Trophoblast cell (in vitro differentiated cells and primary cell): ENCODE data around the gene ZNF24.
A peak's percentile ranks its signal among the peaks of the same experiment; 100 is the strongest.

Experiments
- DNase-seq, 2 donors: peaks; one replicate each; pipeline ENCODE4 v3.0.0-alpha.2; 2016
- H2AFZ ChIP-seq: 2 replicates; pipeline ENCODE4 v1.6.1; 2013; ENCODE audit warnings: low read length, moderate library complexity, mild to moderate bottlenecking; ENCODE audit not compliant: insufficient read depth, poor library complexity
- H2AK5ac ChIP-seq: 2 replicates; pipeline ENCODE4 v1.6.1; 2013; ENCODE audit warnings: mild to moderate bottlenecking, low read length
- H2BK120ac ChIP-seq: 2 replicates; pipeline ENCODE4 v1.6.1; 2013; ENCODE audit warnings: low read length, mild to moderate bottlenecking, moderate library complexity; ENCODE audit not compliant: insufficient read depth, poor library complexity
- H2BK12ac ChIP-seq: 2 replicates; pipeline ENCODE4 v1.6.1; 2013; ENCODE audit warnings: mild to moderate bottlenecking, low read length, moderate library complexity
- H2BK5ac ChIP-seq: 2 replicates; pipeline ENCODE4 v1.6.1; 2013; ENCODE audit warnings: low read length, low read depth, moderate library complexity, mild to moderate bottlenecking; ENCODE audit not compliant: poor library complexity
- H3K14ac ChIP-seq: 2 replicates; pipeline ENCODE4 v1.6.1; 2013; ENCODE audit warnings: mild to moderate bottlenecking, low read length
- H3K18ac ChIP-seq: 2 replicates; pipeline ENCODE4 v1.6.1; 2013; ENCODE audit warnings: mild to moderate bottlenecking, low read length
- H3K23ac ChIP-seq: 2 replicates; pipeline ENCODE4 v1.6.1; 2013; ENCODE audit warnings: low read length
- H3K27ac ChIP-seq: 2 replicates; pipeline ENCODE4 v1.5.1; 2013; ENCODE audit warnings: low read depth, mild to moderate bottlenecking, inconsistent platforms, low read length, moderate library complexity
- H3K27me3 ChIP-seq: 2 replicates; pipeline ENCODE4 v1.6.1; 2013; ENCODE audit warnings: inconsistent platforms, mild to moderate bottlenecking, low read length, moderate library complexity; ENCODE audit not compliant: insufficient read depth
- H3K36me3 ChIP-seq, 2 experiments: 1 replicate in 1 of 2; 2 replicates in 1 of 2; pipeline ENCODE4 v1.6.1; 2013; ENCODE audit warnings: low read length in 2 of 2, mild to moderate bottlenecking in 2 of 2, moderate library complexity in 1 of 2; ENCODE audit not compliant: insufficient read depth in 2 of 2, control insufficient read depth in 1 of 2
- H3K4ac ChIP-seq: 2 replicates; pipeline ENCODE4 v1.6.1; 2013; ENCODE audit warnings: low read depth, mild to moderate bottlenecking, low read length, moderate library complexity
- H3K4me1 ChIP-seq, 2 experiments: 1 replicate in 1 of 2; 2 replicates in 1 of 2; pipeline ENCODE4 v1.6.1; 2013; ENCODE audit warnings: low read length in 2 of 2, mild to moderate bottlenecking in 2 of 2, moderate library complexity in 1 of 2; ENCODE audit not compliant: insufficient read depth in 2 of 2, control insufficient read depth in 1 of 2
- H3K4me2 ChIP-seq: 2 replicates; pipeline ENCODE4 v1.6.1; 2013; ENCODE audit warnings: inconsistent platforms, mild to moderate bottlenecking, low read length, moderate library complexity
- H3K4me3 ChIP-seq: 2 replicates; pipeline ENCODE4 v1.5.1; 2013; ENCODE audit warnings: mild to moderate bottlenecking, low read depth, low read length, inconsistent platforms
- H3K79me1 ChIP-seq: one replicate; pipeline ENCODE4 v1.6.1; 2013; ENCODE audit warnings: low read length
- H3K79me2 ChIP-seq: 2 replicates; pipeline ENCODE4 v1.6.1; 2013; ENCODE audit warnings: low read length, mild to moderate bottlenecking; ENCODE audit not compliant: control insufficient read depth, insufficient read depth, poor library complexity
- H3K9ac ChIP-seq: 2 replicates; pipeline ENCODE4 v1.6.1; 2013; ENCODE audit warnings: mild to moderate bottlenecking, low read length
- H3K9me3 ChIP-seq: 2 replicates; pipeline ENCODE4 v1.6.1; 2013; ENCODE audit warnings: low read depth, mild to moderate bottlenecking, control low read depth, inconsistent platforms, low read length; ENCODE audit not compliant: insufficient read depth
- H4K12ac ChIP-seq: 2 replicates; pipeline ENCODE4 v1.6.1; 2013; ENCODE audit warnings: low read depth, mild to moderate bottlenecking, low read length, moderate library complexity
- H4K8ac ChIP-seq: 2 replicates; pipeline ENCODE4 v1.6.1; 2013; ENCODE audit warnings: low read depth, mild to moderate bottlenecking, low read length, moderate library complexity
- H4K91ac ChIP-seq: one replicate; pipeline ENCODE4 v1.6.1; 2013; ENCODE audit warnings: low read depth, mild to moderate bottlenecking, low read length, moderate library complexity
- WGBS: extraction: QIAGEN DNeasy Blood & Tissue Kit; methylation state at CpG from one replicate; pipeline ENCODE4 v1.1.7; 2013; ENCODE audit warnings: missing lambda C conversion rate; ENCODE audit not compliant: insufficient read length, insufficient coverage; ENCODE audit errors: extremely low coverage; 5-methylcytosine and 5-hydroxymethylcytosine counted together

Gene ZNF24

GRCh38 chr18:35368595-35368994, 24.4 kb upstream of the ZNF24 start:
- Histone ChIP-seq H3K4ac (no peak overlapping the region), H3K79me1 (no peaks in the 10 kb centered on the region), H4K12ac (no peak overlapping the region), H3K27me3 (no peaks in the 10 kb centered on the region), H3K4me1 (no peaks in the 10 kb centered on the region), H2AK5ac (no peak overlapping the region), H2BK120ac (no peak overlapping the region), H3K14ac (no peak overlapping the region), H2BK5ac (no peak overlapping the region), H2AFZ (no peak overlapping the region), H3K23ac (no peak overlapping the region), H3K4me3 (no peak overlapping the region), H4K8ac (no peak overlapping the region), H3K18ac (no peak overlapping the region), H3K4me2 (no peak overlapping the region), H2BK12ac (no peak overlapping the region), H3K36me3 (no peaks in the 10 kb centered on the region), H3K9me3 (no peaks in the 10 kb centered on the region), H3K27ac (no peak overlapping the region), H3K9ac (no peak overlapping the region), H4K91ac (no peak overlapping the region), H3K79me2 (no peaks in the 10 kb centered on the region)
- no CpG with 5 or more reads among the region's 6 CpGs for WGBS
- peak in 1 of 2 donors; percentile 45 for DNase-seq

DNA sequence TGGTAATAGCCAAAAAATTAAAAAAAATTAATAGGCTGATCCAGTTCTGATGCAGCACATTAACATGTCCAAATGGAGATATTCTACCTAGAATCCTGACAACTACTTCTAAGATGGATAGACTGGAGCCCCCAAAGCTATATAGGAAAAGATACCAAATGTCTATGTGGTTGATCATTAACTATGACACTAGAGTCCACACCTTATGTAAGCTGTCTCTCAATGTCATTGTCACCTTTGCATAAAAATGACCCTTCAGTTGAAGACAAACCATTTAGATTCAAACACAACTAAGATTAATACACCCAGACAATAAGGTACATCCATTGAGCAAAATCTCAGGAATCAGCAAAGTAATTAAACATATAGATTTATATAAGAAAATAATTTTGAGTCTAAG, 18.3 kb upstream of the ZNF24 start:
- no peaks in the 10 kb centered on the region for H3K27me3 ChIP-seq
- no peak overlapping the region for H4K8ac ChIP-seq
- no peaks in the 10 kb centered on the region for H3K79me1 ChIP-seq
- no peak overlapping the region for H3K14ac ChIP-seq
- no peak overlapping the region for H2AFZ ChIP-seq
- H3K79me2 ChIP-seq, result no peaks in the 10 kb centered on the region
- no peak overlapping the region for H3K9ac ChIP-seq
- H2BK5ac ChIP-seq, result no peak overlapping the region
- no peak overlapping the region for H2BK120ac ChIP-seq
- no peak for DNase-seq
- H4K91ac ChIP-seq, result no peak overlapping the region
- no peaks in the 10 kb centered on the region for H3K36me3 ChIP-seq
- H3K4me3 ChIP-seq, result no peak overlapping the region
- H3K4me1 ChIP-seq, result no peaks in the 10 kb centered on the region
- no peak overlapping the region for H3K27ac ChIP-seq
- no peak overlapping the region for H2BK12ac ChIP-seq
- no peak overlapping the region for H3K23ac ChIP-seq
- no peak overlapping the region for H3K4me2 ChIP-seq
- no peak overlapping the region for H2AK5ac ChIP-seq
- no peaks in the 10 kb centered on the region for H3K9me3 ChIP-seq
- H4K12ac ChIP-seq, result no peak overlapping the region
- no peak overlapping the region for H3K18ac ChIP-seq
- H3K4ac ChIP-seq, result no peak overlapping the region

DNA sequence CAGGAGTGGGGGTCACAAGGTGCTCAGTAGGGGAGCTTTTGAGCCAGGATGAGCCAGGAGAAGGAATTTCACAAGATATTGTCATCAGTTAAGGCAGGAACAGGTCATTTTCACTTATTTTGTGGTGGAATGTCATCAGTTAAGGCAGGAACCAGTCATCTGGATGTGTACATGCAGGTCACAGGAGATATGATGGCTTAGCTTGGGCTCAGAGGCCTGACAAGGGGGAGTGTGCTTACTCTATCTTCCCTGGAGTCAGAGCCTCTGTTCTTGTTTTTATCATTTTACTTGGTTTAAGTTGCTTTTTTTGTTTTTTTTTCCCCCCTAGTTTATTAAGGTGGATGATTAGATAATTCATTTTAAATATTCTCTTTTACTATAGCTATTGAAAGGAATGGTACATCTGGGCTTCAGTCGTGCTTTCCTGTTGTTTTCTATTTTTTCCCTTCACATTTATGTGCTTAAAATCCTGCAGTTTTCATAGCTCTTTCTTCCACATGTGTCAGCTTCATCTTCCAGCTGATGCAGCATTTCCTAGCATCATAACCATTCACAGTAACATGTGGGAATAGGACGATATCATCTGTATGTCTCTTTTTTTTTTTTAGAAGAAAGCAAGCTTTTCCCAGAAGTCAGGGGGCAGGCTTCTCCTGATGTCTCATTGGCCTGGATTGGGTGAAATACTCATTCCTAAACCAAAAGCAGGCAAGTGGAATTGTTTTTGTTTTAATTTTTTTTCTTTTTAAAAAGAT, 17.5 kb upstream of the ZNF24 start:
- no peak overlapping the region for H3K4me2 ChIP-seq
- H3K4me1 ChIP-seq, result no peaks in the 10 kb centered on the region
- H3K23ac ChIP-seq, result no peak overlapping the region
- no peak overlapping the region for H2BK120ac ChIP-seq
- no peak overlapping the region for H3K18ac ChIP-seq
- H4K12ac ChIP-seq, result no peak overlapping the region
- H3K9me3 ChIP-seq, result no peaks in the 10 kb centered on the region
- H3K4ac ChIP-seq, result no peak overlapping the region
- H2BK5ac ChIP-seq, result no peak overlapping the region
- WGBS, result no CpG with 5 or more reads among the region's 2 CpGs
- no peaks in the 10 kb centered on the region for H3K79me2 ChIP-seq
- DNase-seq, result peak in 1 of 2 donors; percentile 27
- no peak overlapping the region for H2AFZ ChIP-seq
- no peak overlapping the region for H3K4me3 ChIP-seq
- H3K36me3 ChIP-seq, result no peaks in the 10 kb centered on the region
- no peak overlapping the region for H3K27ac ChIP-seq
- no peak overlapping the region for H3K14ac ChIP-seq
- no peak overlapping the region for H3K9ac ChIP-seq
- H2AK5ac ChIP-seq, result no peak overlapping the region
- H4K91ac ChIP-seq, result no peak overlapping the region
- H2BK12ac ChIP-seq, result no peak overlapping the region
- no peaks in the 10 kb centered on the region for H3K27me3 ChIP-seq
- no peak overlapping the region for H4K8ac ChIP-seq
- no peaks in the 10 kb centered on the region for H3K79me1 ChIP-seq

DNA sequence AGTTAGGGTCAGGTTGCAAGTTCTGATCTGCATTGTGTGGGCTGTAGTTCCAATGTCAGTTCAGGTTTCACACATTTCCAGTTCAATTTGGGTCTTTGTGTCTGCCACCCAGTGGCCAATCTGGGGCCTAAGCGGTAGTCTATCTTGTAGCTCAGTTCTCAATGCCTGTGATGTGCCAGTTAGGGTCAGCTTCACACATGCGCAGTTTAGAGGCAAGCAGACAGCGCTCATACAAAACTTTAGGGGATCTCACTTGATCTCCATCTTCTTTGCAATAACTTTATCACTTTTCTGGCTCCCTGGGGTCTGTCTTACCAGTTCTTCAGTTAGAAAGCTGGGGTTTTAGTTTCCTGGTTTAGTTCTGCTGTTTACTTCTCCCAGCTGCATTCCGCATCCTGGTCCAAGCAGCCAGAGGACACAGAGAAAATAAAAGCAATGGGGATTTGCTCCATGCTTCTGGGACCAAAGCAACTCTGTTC, 11.0 kb upstream of the ZNF24 start:
- no peak overlapping the region for H2BK5ac ChIP-seq
- no CpG with 5 or more reads among the region's 4 CpGs for WGBS
- H3K79me1 ChIP-seq, result no peaks in the 10 kb centered on the region
- no peaks in the 10 kb centered on the region for H3K79me2 ChIP-seq
- H3K27me3 ChIP-seq, result no peaks in the 10 kb centered on the region
- no peak overlapping the region for H3K4me3 ChIP-seq
- no peak overlapping the region for H4K91ac ChIP-seq
- H3K14ac ChIP-seq, result no peak overlapping the region
- H4K12ac ChIP-seq, result no peak overlapping the region
- H2AFZ ChIP-seq, result peak overlapping the region; percentile 63
- H2AK5ac ChIP-seq, result no peak overlapping the region
- no peaks in the 10 kb centered on the region for H3K36me3 ChIP-seq
- peak overlapping the region; percentile 50 for H3K4me2 ChIP-seq
- H3K18ac ChIP-seq, result no peak overlapping the region
- H3K9ac ChIP-seq, result no peak overlapping the region
- no peak overlapping the region for H2BK120ac ChIP-seq
- H4K8ac ChIP-seq, result peak overlapping the region; percentile 56
- no peaks in the 10 kb centered on the region for H3K4me1 ChIP-seq
- H3K27ac ChIP-seq, result no peak overlapping the region
- peaks cover 11% of the 10 kb centered on the region for H3K9me3 ChIP-seq
- peak; percentile 63 to 79 for DNase-seq
- no peak overlapping the region for H2BK12ac ChIP-seq
- H3K4ac ChIP-seq, result no peak overlapping the region
- H3K23ac ChIP-seq, result no peak overlapping the region
